SK-N-SH treated with all-trans-retinoic acid at 6 μM for 48 hours (cell line): ENCODE data around the gene PAQR5.

Source experiments
- ATAC-seq: fragments of 200-7000 bp; cut with Tn5 transposase; 3 replicates; pipeline ENCODE4 v1.9.1; 2020; ENCODE audit warnings: mild to moderate bottlenecking, moderate library complexity
- ARNTL ChIP-seq: fragments of 450-650 bp; formaldehyde crosslinking; IDR thresholded peaks from 2 replicates; pipeline ENCODE4 v1.5.0; 2020; ENCODE audit warnings: low read depth, mild to moderate bottlenecking, moderate library complexity, borderline replicate concordance
- BACH2 ChIP-seq: fragments of 250-450 bp; sonication (Bioruptor Pico); IDR thresholded peaks from 2 replicates; pipeline ENCODE4 v1.9.0; 2021; ENCODE audit warnings: mild to moderate bottlenecking, borderline replicate concordance
- CSDC2 ChIP-seq: fragments of 250-450 bp; sonication (Bioruptor Pico); IDR thresholded peaks from 2 replicates; pipeline ENCODE4 v1.5.0; 2020; ENCODE audit warnings: mild to moderate bottlenecking, moderate library complexity
- ESRRG ChIP-seq: fragments of 250-450 bp; sonication (Bioruptor Pico); IDR thresholded peaks from 2 replicates; pipeline ENCODE4 v1.6.1; 2021; ENCODE audit warnings: mild to moderate bottlenecking
- GLIS3 ChIP-seq: fragments of 250-450 bp; sonication (Bioruptor Pico); IDR thresholded peaks from 2 replicates; pipeline ENCODE4 v1.5.0; 2020; ENCODE audit warnings: mild to moderate bottlenecking, moderate library complexity
- ISL1 ChIP-seq: fragments of 250-450 bp; sonication (Bioruptor Pico); IDR thresholded peaks from 2 replicates; pipeline ENCODE4 v2.1.2; 2022; ENCODE audit warnings: mild to moderate bottlenecking, moderate library complexity
- OSR1 ChIP-seq: fragments of 250-450 bp; sonication (Bioruptor Pico); IDR thresholded peaks from 2 replicates; pipeline ENCODE4 v1.8.0; 2022; ENCODE audit warnings: moderate library complexity, mild to moderate bottlenecking, inconsistent platforms
- PPARA ChIP-seq: fragments of 250-450 bp; sonication (Bioruptor Pico); IDR thresholded peaks from 2 replicates; pipeline ENCODE4 v1.5.0; 2020; ENCODE audit warnings: mild to moderate bottlenecking, borderline replicate concordance
- RARB ChIP-seq: fragments of 250-450 bp; sonication (Bioruptor Pico); IDR thresholded peaks from 2 replicates; pipeline ENCODE4 v1.8.0; 2021; ENCODE audit warnings: mild to moderate bottlenecking, moderate library complexity
- SNAI2 ChIP-seq: fragments of 250-450 bp; sonication (Bioruptor Pico); IDR thresholded peaks from 2 replicates; pipeline ENCODE4 v1.5.0; 2020; ENCODE audit warnings: mild to moderate bottlenecking, moderate library complexity
- TCF4 ChIP-seq: fragments of 250-450 bp; sonication (Bioruptor Pico); IDR thresholded peaks from 2 replicates; pipeline ENCODE4 v1.8.0; 2021; ENCODE audit warnings: mild to moderate bottlenecking, moderate library complexity, borderline replicate concordance
- TOX ChIP-seq: fragments of 250-450 bp; sonication (Bioruptor Pico); IDR thresholded peaks from 2 replicates; pipeline ENCODE4 v1.8.0; 2021; ENCODE audit warnings: mild to moderate bottlenecking, moderate library complexity, borderline replicate concordance
- ZFP3 ChIP-seq: fragments of 250-450 bp; sonication (Bioruptor Pico); IDR thresholded peaks from 2 replicates; pipeline ENCODE4 v1.5.0; 2020; ENCODE audit warnings: mild to moderate bottlenecking, moderate library complexity
- ZFP30 ChIP-seq: fragments of 450-650 bp; formaldehyde crosslinking; IDR thresholded peaks from 2 replicates; pipeline ENCODE4 v1.5.0; 2022; ENCODE audit warnings: mild to moderate bottlenecking, moderate library complexity
- ZNF565 ChIP-seq: fragments of 450-650 bp; formaldehyde crosslinking; conservative IDR thresholded peaks from 2 replicates; pipeline ENCODE4 v1.5.0; 2020; ENCODE audit warnings: low read depth, mild to moderate bottlenecking, moderate library complexity
- ZNF70 ChIP-seq: fragments of 450-650 bp; formaldehyde crosslinking; IDR thresholded peaks from 2 replicates; pipeline ENCODE4 v1.5.0; 2020; ENCODE audit warnings: mild to moderate bottlenecking, moderate library complexity
- ZNF8 ChIP-seq: fragments of 450-650 bp; formaldehyde crosslinking; IDR thresholded peaks from 2 replicates; pipeline ENCODE4 v1.5.0; 2020; ENCODE audit warnings: mild to moderate bottlenecking, moderate library complexity
- TF ChIP-seq, protein P1 (sequence below): fragments of 250-450 bp; sonication (Bioruptor Pico); IDR thresholded peaks from 2 replicates; pipeline ENCODE4 v1.8.0; 2021; ENCODE audit warnings: low read depth, mild to moderate bottlenecking, moderate library complexity, borderline replicate concordance
- TF ChIP-seq, protein P2 (sequence below): fragments of 250-450 bp; sonication (Bioruptor Pico); IDR thresholded peaks from 2 replicates; pipeline ENCODE4 v1.8.0; 2020; ENCODE audit warnings: mild to moderate bottlenecking, moderate library complexity, borderline replicate concordance
- TF ChIP-seq, protein P3 (sequence below): fragments of 250-450 bp; sonication (Bioruptor Pico); IDR thresholded peaks from 2 replicates; pipeline ENCODE4 v1.5.1; 2021; ENCODE audit warnings: mild to moderate bottlenecking, moderate library complexity
- TF ChIP-seq, protein P4 (sequence below): fragments of 250-450 bp; sonication (Bioruptor Pico); IDR thresholded peaks from 2 replicates; pipeline ENCODE4 v1.5.0; 2020; ENCODE audit warnings: mild to moderate bottlenecking, moderate library complexity
- TF ChIP-seq, protein P5 (sequence below): fragments of 250-450 bp; sonication (Bioruptor Pico); IDR thresholded peaks from 2 replicates; pipeline ENCODE4 v1.5.1; 2020; ENCODE audit warnings: low read depth, mild to moderate bottlenecking, moderate library complexity

PAQR5 gene

DNA sequence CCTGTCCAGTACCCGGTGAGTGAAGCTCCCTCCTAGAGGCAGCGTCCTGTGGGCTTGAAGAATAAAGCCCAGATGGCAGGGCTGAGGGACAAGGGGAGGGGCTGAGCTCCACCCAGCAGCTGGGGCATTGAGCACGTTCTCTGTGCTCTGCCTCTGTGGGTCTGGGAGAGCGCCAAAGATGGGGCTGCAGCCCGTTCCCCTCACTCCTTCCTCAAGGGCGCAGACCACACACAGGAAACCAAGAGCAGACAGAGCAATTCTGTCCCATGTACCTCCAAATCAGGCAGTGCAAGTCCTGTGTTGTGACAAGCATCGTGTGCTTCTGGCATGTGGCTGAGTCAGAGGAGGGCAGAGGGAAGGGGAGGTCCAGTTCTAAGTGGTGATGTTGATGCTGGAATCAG, 99.8 kb downstream of the PAQR5 start:
- peak; percentile 7; the same call in 1 of the 3 replicates for ATAC-seq
- TF ChIP-seq ESRRG (CRISPR knock-in tag) (no peak), ARNTL (CRISPR knock-in tag) (no peak), ZNF70 (no peak), TOX (no peak), GLIS3 (CRISPR knock-in tag) (no peak), PPARA (no peak), TCF4 (CRISPR knock-in tag) (no peak), ZNF8 (CRISPR knock-in tag) (no peak), ZNF565 (CRISPR knock-in tag) (no peak), SNAI2 (CRISPR knock-in tag) (no peak), RARB (CRISPR knock-in tag) (no peak)
- TF ChIP-seq, protein P1, sequence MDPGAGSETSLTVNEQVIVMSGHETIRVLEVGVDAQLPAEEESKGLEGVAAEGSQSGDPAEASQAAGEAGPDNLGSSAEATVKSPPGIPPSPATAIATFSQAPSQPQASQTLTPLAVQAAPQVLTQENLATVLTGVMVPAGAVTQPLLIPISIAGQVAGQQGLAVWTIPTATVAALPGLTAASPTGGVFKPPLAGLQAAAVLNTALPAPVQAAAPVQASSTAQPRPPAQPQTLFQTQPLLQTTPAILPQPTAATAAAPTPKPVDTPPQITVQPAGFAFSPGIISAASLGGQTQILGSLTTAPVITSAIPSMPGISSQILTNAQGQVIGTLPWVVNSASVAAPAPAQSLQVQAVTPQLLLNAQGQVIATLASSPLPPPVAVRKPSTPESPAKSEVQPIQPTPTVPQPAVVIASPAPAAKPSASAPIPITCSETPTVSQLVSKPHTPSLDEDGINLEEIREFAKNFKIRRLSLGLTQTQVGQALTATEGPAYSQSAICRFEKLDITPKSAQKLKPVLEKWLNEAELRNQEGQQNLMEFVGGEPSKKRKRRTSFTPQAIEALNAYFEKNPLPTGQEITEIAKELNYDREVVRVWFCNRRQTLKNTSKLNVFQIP (CRISPR knock-in tag) = no peak
- TF ChIP-seq, protein P2, sequence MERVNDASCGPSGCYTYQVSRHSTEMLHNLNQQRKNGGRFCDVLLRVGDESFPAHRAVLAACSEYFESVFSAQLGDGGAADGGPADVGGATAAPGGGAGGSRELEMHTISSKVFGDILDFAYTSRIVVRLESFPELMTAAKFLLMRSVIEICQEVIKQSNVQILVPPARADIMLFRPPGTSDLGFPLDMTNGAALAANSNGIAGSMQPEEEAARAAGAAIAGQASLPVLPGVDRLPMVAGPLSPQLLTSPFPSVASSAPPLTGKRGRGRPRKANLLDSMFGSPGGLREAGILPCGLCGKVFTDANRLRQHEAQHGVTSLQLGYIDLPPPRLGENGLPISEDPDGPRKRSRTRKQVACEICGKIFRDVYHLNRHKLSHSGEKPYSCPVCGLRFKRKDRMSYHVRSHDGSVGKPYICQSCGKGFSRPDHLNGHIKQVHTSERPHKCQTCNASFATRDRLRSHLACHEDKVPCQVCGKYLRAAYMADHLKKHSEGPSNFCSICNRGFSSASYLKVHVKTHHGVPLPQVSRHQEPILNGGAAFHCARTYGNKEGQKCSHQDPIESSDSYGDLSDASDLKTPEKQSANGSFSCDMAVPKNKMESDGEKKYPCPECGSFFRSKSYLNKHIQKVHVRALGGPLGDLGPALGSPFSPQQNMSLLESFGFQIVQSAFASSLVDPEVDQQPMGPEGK (CRISPR knock-in tag) = no peak

DNA sequence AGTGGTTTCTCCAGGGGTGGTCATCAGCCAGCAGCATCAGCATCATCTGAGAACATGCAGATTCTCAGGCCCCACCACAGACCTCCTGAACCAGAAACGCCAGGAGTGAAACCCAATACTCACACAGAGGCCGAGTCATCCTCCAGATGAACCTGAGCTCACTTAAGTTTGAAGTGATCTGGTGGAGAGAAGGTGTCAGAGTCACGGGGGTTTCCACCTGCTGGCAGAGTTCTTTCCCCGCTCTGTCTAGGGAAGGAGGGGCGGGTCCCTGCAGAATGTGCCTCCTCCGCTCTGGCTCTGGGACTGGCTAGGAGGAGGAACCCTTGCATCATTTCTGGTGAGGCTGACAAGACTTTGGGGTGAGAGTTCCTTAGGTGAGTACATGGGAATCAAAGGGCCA, 102.1 kb downstream of the PAQR5 start:
- no peak for ATAC-seq
- no peak for TF ChIP-seq GLIS3 (CRISPR knock-in tag)
- no peak for TF ChIP-seq CSDC2 (CRISPR knock-in tag)
- TF ChIP-seq TCF4 (CRISPR knock-in tag) = no peak
- TF ChIP-seq ZNF565 (CRISPR knock-in tag) = no peak
- TF ChIP-seq, protein P3, sequence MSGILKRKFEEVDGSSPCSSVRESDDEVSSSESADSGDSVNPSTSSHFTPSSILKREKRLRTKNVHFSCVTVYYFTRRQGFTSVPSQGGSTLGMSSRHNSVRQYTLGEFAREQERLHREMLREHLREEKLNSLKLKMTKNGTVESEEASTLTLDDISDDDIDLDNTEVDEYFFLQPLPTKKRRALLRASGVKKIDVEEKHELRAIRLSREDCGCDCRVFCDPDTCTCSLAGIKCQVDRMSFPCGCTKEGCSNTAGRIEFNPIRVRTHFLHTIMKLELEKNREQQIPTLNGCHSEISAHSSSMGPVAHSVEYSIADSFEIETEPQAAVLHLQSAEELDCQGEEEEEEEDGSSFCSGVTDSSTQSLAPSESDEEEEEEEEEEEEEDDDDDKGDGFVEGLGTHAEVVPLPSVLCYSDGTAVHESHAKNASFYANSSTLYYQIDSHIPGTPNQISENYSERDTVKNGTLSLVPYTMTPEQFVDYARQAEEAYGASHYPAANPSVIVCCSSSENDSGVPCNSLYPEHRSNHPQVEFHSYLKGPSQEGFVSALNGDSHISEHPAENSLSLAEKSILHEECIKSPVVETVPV (CRISPR knock-in tag) = no peak
- no peak for TF ChIP-seq ZFP3 (CRISPR knock-in tag)
- TF ChIP-seq ZNF70 = no peak
- no peak for TF ChIP-seq ISL1 (CRISPR knock-in tag)
- TF ChIP-seq, protein P1 (CRISPR knock-in tag) = no peak
- no peak for TF ChIP-seq ZFP30 (CRISPR knock-in tag)
- TF ChIP-seq, protein P4, sequence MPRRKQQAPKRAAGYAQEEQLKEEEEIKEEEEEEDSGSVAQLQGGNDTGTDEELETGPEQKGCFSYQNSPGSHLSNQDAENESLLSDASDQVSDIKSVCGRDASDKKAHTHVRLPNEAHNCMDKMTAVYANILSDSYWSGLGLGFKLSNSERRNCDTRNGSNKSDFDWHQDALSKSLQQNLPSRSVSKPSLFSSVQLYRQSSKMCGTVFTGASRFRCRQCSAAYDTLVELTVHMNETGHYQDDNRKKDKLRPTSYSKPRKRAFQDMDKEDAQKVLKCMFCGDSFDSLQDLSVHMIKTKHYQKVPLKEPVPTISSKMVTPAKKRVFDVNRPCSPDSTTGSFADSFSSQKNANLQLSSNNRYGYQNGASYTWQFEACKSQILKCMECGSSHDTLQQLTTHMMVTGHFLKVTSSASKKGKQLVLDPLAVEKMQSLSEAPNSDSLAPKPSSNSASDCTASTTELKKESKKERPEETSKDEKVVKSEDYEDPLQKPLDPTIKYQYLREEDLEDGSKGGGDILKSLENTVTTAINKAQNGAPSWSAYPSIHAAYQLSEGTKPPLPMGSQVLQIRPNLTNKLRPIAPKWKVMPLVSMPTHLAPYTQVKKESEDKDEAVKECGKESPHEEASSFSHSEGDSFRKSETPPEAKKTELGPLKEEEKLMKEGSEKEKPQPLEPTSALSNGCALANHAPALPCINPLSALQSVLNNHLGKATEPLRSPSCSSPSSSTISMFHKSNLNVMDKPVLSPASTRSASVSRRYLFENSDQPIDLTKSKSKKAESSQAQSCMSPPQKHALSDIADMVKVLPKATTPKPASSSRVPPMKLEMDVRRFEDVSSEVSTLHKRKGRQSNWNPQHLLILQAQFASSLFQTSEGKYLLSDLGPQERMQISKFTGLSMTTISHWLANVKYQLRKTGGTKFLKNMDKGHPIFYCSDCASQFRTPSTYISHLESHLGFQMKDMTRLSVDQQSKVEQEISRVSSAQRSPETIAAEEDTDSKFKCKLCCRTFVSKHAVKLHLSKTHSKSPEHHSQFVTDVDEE (CRISPR knock-in tag) = no peak
- no peak for TF ChIP-seq SNAI2 (CRISPR knock-in tag)
- no peak for TF ChIP-seq BACH2 (CRISPR knock-in tag)
- TF ChIP-seq, protein P5, sequence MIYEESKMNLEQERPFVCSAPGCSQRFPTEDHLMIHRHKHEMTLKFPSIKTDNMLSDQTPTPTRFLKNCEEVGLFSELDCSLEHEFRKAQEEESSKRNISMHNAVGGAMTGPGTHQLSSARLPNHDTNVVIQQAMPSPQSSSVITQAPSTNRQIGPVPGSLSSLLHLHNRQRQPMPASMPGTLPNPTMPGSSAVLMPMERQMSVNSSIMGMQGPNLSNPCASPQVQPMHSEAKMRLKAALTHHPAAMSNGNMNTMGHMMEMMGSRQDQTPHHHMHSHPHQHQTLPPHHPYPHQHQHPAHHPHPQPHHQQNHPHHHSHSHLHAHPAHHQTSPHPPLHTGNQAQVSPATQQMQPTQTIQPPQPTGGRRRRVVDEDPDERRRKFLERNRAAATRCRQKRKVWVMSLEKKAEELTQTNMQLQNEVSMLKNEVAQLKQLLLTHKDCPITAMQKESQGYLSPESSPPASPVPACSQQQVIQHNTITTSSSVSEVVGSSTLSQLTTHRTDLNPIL = no peak
- TF ChIP-seq OSR1 (CRISPR knock-in tag) = no peak
- TF ChIP-seq, all 23 proteins: peak for 0
